ENCODE results near the gene RHBDD3. TPM values are rescaled to one million over a fixed set of nuclear protein-coding genes. Genes with fewer than 3 reads are reported as not detected.

RHBDD3 gene
- total RNA-seq, 2 donors from 2014 or later, result 19.6 to 29.5 TPM

- Mint-ChIP-seq H3K36me3 (no peaks in the 10 kb centered on the region), H3K9me3 (no peaks in the 10 kb centered on the region), H3K27ac (no peak overlapping the region)
- DNase-seq (ENCODE audit: low spot score in 2 of 2) (no peak), ATAC-seq (no peak)
These were observed 49.7 kb downstream of the RHBDD3 start for GRCh38 chr22:29217827-29218757.

- H3K9me3 Mint-ChIP-seq, result no peaks in the 10 kb centered on the region
- no peak for DNase-seq (ENCODE audit: low spot score in 2 of 2)
- no peak overlapping the region for H3K27ac Mint-ChIP-seq
- H3K36me3 Mint-ChIP-seq, result no peaks in the 10 kb centered on the region
- no peak for ATAC-seq
These were observed 50.7 kb downstream of the RHBDD3 start for GRCh38 chr22:29216873-29217666.

- ATAC-seq (peak in 1 of 2 donors; percentile 14), DNase-seq (ENCODE audit: low spot score in 2 of 2) (no peak)
- H3K27ac Mint-ChIP-seq, result no peak overlapping the region
- no peaks in the 10 kb centered on the region for H3K9me3 Mint-ChIP-seq
- H3K36me3 Mint-ChIP-seq, result no peaks in the 10 kb centered on the region
These were observed 51.5 kb downstream of the RHBDD3 start for GRCh38 chr22:29216011-29216872.

GRCh38 chr22:29215012-29215860, 52.5 kb downstream of the RHBDD3 start:
- Mint-ChIP-seq H3K36me3 (no peaks in the 10 kb centered on the region), H3K27ac (no peak overlapping the region), H3K9me3 (no peaks in the 10 kb centered on the region)
- ATAC-seq (no peak), DNase-seq (ENCODE audit: low spot score in 2 of 2) (no peak)

GRCh38 chr22:29214232-29214631, 53.5 kb downstream of the RHBDD3 start:
- no peak for ATAC-seq
- no peak overlapping the region for H3K27ac Mint-ChIP-seq

GRCh38 chr22:29213493-29213892, 54.3 kb downstream of the RHBDD3 start:
- ATAC-seq (no peak), DNase-seq (ENCODE audit: low spot score in 2 of 2) (no peak)
- Mint-ChIP-seq H3K9me3 (no peaks in the 10 kb centered on the region), H3K36me3 (no peaks in the 10 kb centered on the region), H3K27ac (no peak overlapping the region)

More at GRCh38 chr22:29214232-29214631, 53.5 kb downstream of the RHBDD3 start:
- no peak for DNase-seq (ENCODE audit: low spot score in 2 of 2)
- no peaks in the 10 kb centered on the region for H3K36me3 Mint-ChIP-seq
- H3K9me3 Mint-ChIP-seq, result no peaks in the 10 kb centered on the region

GRCh38 chr22:29212743-29213142, 55.0 kb downstream of the RHBDD3 start:
- no peaks in the 10 kb centered on the region for H3K36me3 Mint-ChIP-seq
- ATAC-seq (no peak), DNase-seq (ENCODE audit: low spot score in 2 of 2) (no peak)
- H3K27ac Mint-ChIP-seq, result no peak overlapping the region
- no peaks in the 10 kb centered on the region for H3K9me3 Mint-ChIP-seq

- ATAC-seq, result no peak
- peaks cover 0 to 2% of the 10 kb centered on the region in 2 donors for H3K36me3 Mint-ChIP-seq
- no peak for DNase-seq (ENCODE audit: low spot score in 2 of 2)
- no peak overlapping the region for H3K27ac Mint-ChIP-seq
- H3K9me3 Mint-ChIP-seq, result no peaks in the 10 kb centered on the region
These were observed 56.3 kb downstream of the RHBDD3 start for GRCh38 chr22:29211466-29211865.

- DNase-seq (ENCODE audit: low spot score in 2 of 2) (no peak), ATAC-seq (no peak)
- Mint-ChIP-seq H3K27ac (no peak overlapping the region), H3K9me3 (no peaks in the 10 kb centered on the region), H3K36me3 (peaks cover 0 to 5% of the 10 kb centered on the region in 2 donors)
These were observed 56.7 kb downstream of the RHBDD3 start for GRCh38 chr22:29211066-29211465.

Other genes with a start within 250 kb of the RHBDD3 start
- not detected for gene C22orf31, start 206.2 kb downstream of the RHBDD3 start, total RNA-seq
- under 1 TPM; 0.19 to 0.55 TPM for gene KREMEN1, start 194.9 kb downstream of the RHBDD3 start, total RNA-seq
- gene EMID1, start 62.1 kb downstream of the RHBDD3 start, total RNA-seq, result under 1 TPM in 1 of 2 donors, not detected in 1; 0.41 TPM
- gene EWSR1, start 287 bp upstream of the RHBDD3 start, total RNA-seq, result 100 to 1,000 TPM; 257 to 320 TPM
- gene GAS2L1, start 38.7 kb upstream of the RHBDD3 start, total RNA-seq, result 1 to 10 TPM in 1 of 2 donors, under 1 TPM in 1; 0.36 to 1.5 TPM
- gene RASL10A, start 47.7 kb upstream of the RHBDD3 start, total RNA-seq, result under 1 TPM; 0.20 to 0.78 TPM
- gene AP1B1, start 120.6 kb upstream of the RHBDD3 start, total RNA-seq, result 10 to 100 TPM; 48.9 to 60.4 TPM
- not detected for gene RFPL1, start 170.6 kb upstream of the RHBDD3 start, total RNA-seq
- 1 to 10 TPM in 1 of 2 donors, under 1 TPM in 1; 0.18 to 2.1 TPM for gene NEFH, start 212.2 kb upstream of the RHBDD3 start, total RNA-seq

Data from activated naive CD4-positive, alpha-beta T cell treated with anti-CD3 and anti-CD28 coated beads, Interleukin-2, amount 50 U/mL, for 72 hours (primary cell).